ENCODE measurements around the gene FRMD4A.
"Not testable (repeated sequence)": the region's sequence is repeated elsewhere in the genome, so short reads cannot be mapped to it uniquely, and the experiment has no call there.

FRMD4A gene

GRCh38 chr10:14135196-14135595, 195.5 kb downstream of the FRMD4A start:
- DNase-seq: not testable (repeated sequence)

GRCh38 chr10:14134275-14134674, 196.4 kb downstream of the FRMD4A start:
- DNase-seq: no peak

- no peak for DNase-seq
These were observed 199.3 kb downstream of the FRMD4A start for GRCh38 chr10:14131261-14131960.

GRCh38 chr10:14129770-14130169, 201.0 kb downstream of the FRMD4A start:
- no peak for DNase-seq

GRCh38 chr10:14128519-14128918, 202.2 kb downstream of the FRMD4A start:
- DNase-seq: no peak

- no peak for DNase-seq
These were observed 203.9 kb downstream of the FRMD4A start for GRCh38 chr10:14126697-14127440.

GRCh38 chr10:14125564-14125963, 205.2 kb downstream of the FRMD4A start:
- DNase-seq: no peak

GRCh38 chr10:14124941-14125340, 205.8 kb downstream of the FRMD4A start:
- DNase-seq: no peak

GRCh38 chr10:14123139-14123538, 207.6 kb downstream of the FRMD4A start:
- no peak for DNase-seq

- no peak for DNase-seq
These were observed 209.9 kb downstream of the FRMD4A start for GRCh38 chr10:14120812-14121211.

- no peak for DNase-seq
These were observed 211.8 kb downstream of the FRMD4A start for GRCh38 chr10:14118953-14119352.

- DNase-seq: no peak
These were observed 213.9 kb downstream of the FRMD4A start for GRCh38 chr10:14116837-14117236.

- no peak for DNase-seq
These were observed 214.7 kb downstream of the FRMD4A start for GRCh38 chr10:14116021-14116420.

GRCh38 chr10:14114791-14115190, 215.9 kb downstream of the FRMD4A start:
- DNase-seq: no peak

GRCh38 chr10:14112056-14112455, 218.7 kb downstream of the FRMD4A start:
- no peak for DNase-seq

GRCh38 chr10:14111208-14111607, 219.5 kb downstream of the FRMD4A start:
- DNase-seq: no peak

- DNase-seq: no peak
These were observed 223.9 kb downstream of the FRMD4A start for GRCh38 chr10:14106828-14107227.

- no peak for DNase-seq
These were observed 228.7 kb downstream of the FRMD4A start for GRCh38 chr10:14102056-14102455.

- DNase-seq: no peak
These were observed 230.8 kb downstream of the FRMD4A start for GRCh38 chr10:14099885-14100284.

GRCh38 chr10:14093730-14094484, 236.8 kb downstream of the FRMD4A start:
- no peak for DNase-seq

- no peak for DNase-seq
These were observed 237.9 kb downstream of the FRMD4A start for GRCh38 chr10:14092799-14093198.

GRCh38 chr10:14089556-14090292, 241.0 kb downstream of the FRMD4A start:
- no peak for DNase-seq

- no peak for DNase-seq
These were observed 243.2 kb downstream of the FRMD4A start for GRCh38 chr10:14087566-14087965.
